MM.1S (cell line): Measurements from ENCODE around the gene FUZ.
A peak's percentile ranks its signal among the peaks of the same experiment; 100 is the strongest.

Source experiments
- DNase-seq: peaks from one replicate; pipeline ENCODE4 v3.0.0-alpha.2; 2015
- H2AFZ ChIP-seq: fragments of 300-600 bp; sonication (generic); 2 replicates; pipeline ENCODE4 v1.6.0; 2016; ENCODE audit warnings: antibody characterized with exemption, low read length
- H3F3A ChIP-seq: fragments of 300-600 bp; sonication (generic); 2 replicates; pipeline ENCODE4 v1.6.1; 2016; ENCODE audit warnings: mild to moderate bottlenecking, antibody characterized with exemption, low read length, moderate library complexity, mixed read lengths; ENCODE audit not compliant: insufficient read depth
- H3K27ac ChIP-seq: fragments of 300-600 bp; sonication (generic); 2 replicates; pipeline ENCODE4 v1.5.1; 2016; ENCODE audit warnings: mild to moderate bottlenecking, low read length
- H3K27me3 ChIP-seq: fragments of 300-600 bp; sonication (generic); replicated peaks from 2 replicates; pipeline ENCODE4 v1.6.0; 2016; ENCODE audit warnings: low read length; ENCODE audit not compliant: insufficient read depth
- H3K36me3 ChIP-seq: fragments of 300-600 bp; sonication (generic); replicated peaks from 2 replicates; pipeline ENCODE4 v1.6.1; 2016; ENCODE audit warnings: mild to moderate bottlenecking, low read length, mixed read lengths; ENCODE audit not compliant: insufficient read depth
- H3K4me1 ChIP-seq: fragments of 300-600 bp; sonication (generic); 2 replicates; pipeline ENCODE4 v1.6.1; 2016; ENCODE audit warnings: low read length, mixed read lengths
- H3K4me2 ChIP-seq: fragments of 300-600 bp; sonication (generic); 2 replicates; pipeline ENCODE4 v1.6.0; 2016; ENCODE audit warnings: low read depth, low read length
- H3K4me3 ChIP-seq: fragments of 300-600 bp; sonication (generic); 2 replicates; pipeline ENCODE4 v1.5.1; 2016; ENCODE audit warnings: low read length, mixed read lengths
- H3K79me2 ChIP-seq: fragments of 300-600 bp; sonication (generic); 2 replicates; pipeline ENCODE4 v1.6.1; 2016; ENCODE audit warnings: mixed run types, low read length, mixed read lengths
- H3K9ac ChIP-seq: fragments of 300-600 bp; sonication (generic); 2 replicates; pipeline ENCODE4 v1.6.1; 2016; ENCODE audit warnings: low read length, mixed read lengths
- H3K9me2 ChIP-seq: fragments of 300-600 bp; sonication (generic); replicated peaks from 2 replicates; pipeline ENCODE4 v1.6.1; 2016; ENCODE audit warnings: mild to moderate bottlenecking, low read length, mixed read lengths; ENCODE audit not compliant: insufficient read depth
- H3K9me3 ChIP-seq: fragments of 300-600 bp; sonication (generic); replicated peaks from 2 replicates; pipeline ENCODE4 v1.6.1; 2016; ENCODE audit warnings: mild to moderate bottlenecking, low read length, mixed read lengths; ENCODE audit not compliant: insufficient read depth
- H4K20me1 ChIP-seq: fragments of 300-600 bp; sonication (generic); 2 replicates; pipeline ENCODE4 v1.6.1; 2016; ENCODE audit warnings: mild to moderate bottlenecking, low read length, moderate library complexity, mixed read lengths; ENCODE audit not compliant: insufficient read depth
- CTCF ChIP-seq: fragments of 300-600 bp; sonication (generic); IDR thresholded peaks from 2 replicates; pipeline ENCODE4 v1.5.1; 2016; ENCODE audit warnings: antibody characterized with exemption, low read length, mixed read lengths
- EZH2 ChIP-seq: fragments of 300-600 bp; sonication (generic); optimal IDR thresholded peaks from 2 replicates; pipeline ENCODE3; 2017; ENCODE audit warnings: low read depth, mild to moderate bottlenecking, antibody characterized with exemption, low read length, mixed read lengths
- EZH2phosphoT487 ChIP-seq: fragments of 300-600 bp; sonication (generic); IDR thresholded peaks from 2 replicates; pipeline ENCODE4 v1.6.1; 2018; ENCODE audit warnings: antibody characterized with exemption, low read length

The FUZ gene

GRCh38 chr19:49809941-49810389 lies 3.1 kb downstream of the FUZ start:
- Histone ChIP-seq H3K27ac (peak overlapping the region; percentile 74; the same call in 1 of the 2 replicates), H3K4me3 (peak overlapping the region; percentile 84)

GRCh38 chr19:49809160-49809940 lies 3.7 kb downstream of the FUZ start:
- H3K4me2 ChIP-seq = peak overlapping the region; percentile 92
- TF ChIP-seq CTCF (peak; percentile 39), EZH2phosphoT487 (no peak)

More at GRCh38 chr19:49809941-49810389, 3.1 kb downstream of the FUZ start:
- Histone ChIP-seq H3K9me2 (no peaks in the 10 kb centered on the region), H3F3A (peaks cover 11% of the 10 kb centered on the region; the same call in 1 of the 2 replicates), H3K27me3 (no peaks in the 10 kb centered on the region), H4K20me1 (no peaks in the 10 kb centered on the region), H3K4me2 (peak overlapping the region; percentile 92), H3K9me3 (no peaks in the 10 kb centered on the region), H2AFZ (peak overlapping the region; percentile 68), H3K4me1 (peaks cover 14% of the 10 kb centered on the region), H3K9ac (peak overlapping the region; percentile 71; the same call in 1 of the 2 replicates), H3K79me2 (no peaks in the 10 kb centered on the region), H3K36me3 (no peaks in the 10 kb centered on the region)
- DNase-seq = no peak
- TF ChIP-seq EZH2 (no peak), EZH2phosphoT487 (no peak), CTCF (no peak)

GRCh38 chr19:49808711-49809159 lies 4.4 kb downstream of the FUZ start:
- peak; percentile 89 for DNase-seq
- Histone ChIP-seq H3K9me3 (no peaks in the 10 kb centered on the region), H3F3A (peaks cover 11% of the 10 kb centered on the region; the same call in 1 of the 2 replicates), H3K4me2 (peak overlapping the region; percentile 92), H3K27me3 (no peaks in the 10 kb centered on the region), H4K20me1 (no peaks in the 10 kb centered on the region), H3K9me2 (no peaks in the 10 kb centered on the region), H3K9ac (peak overlapping the region; percentile 71), H3K79me2 (no peaks in the 10 kb centered on the region), H3K36me3 (no peaks in the 10 kb centered on the region), H3K4me1 (peaks cover 9% of the 10 kb centered on the region), H2AFZ (peak overlapping the region; percentile 68), H3K27ac (peak overlapping the region; percentile 74; the same call in 1 of the 2 replicates), H3K4me3 (peak overlapping the region; percentile 84)
- TF ChIP-seq CTCF = no peak
- TF ChIP-seq EZH2 = no peak
- no peak for TF ChIP-seq EZH2phosphoT487

More at GRCh38 chr19:49809160-49809940, 3.7 kb downstream of the FUZ start:
- Histone ChIP-seq H4K20me1 (no peaks in the 10 kb centered on the region), H3K4me3 (peak overlapping the region; percentile 84), H3K9me3 (no peaks in the 10 kb centered on the region), H3K79me2 (no peaks in the 10 kb centered on the region), H3K36me3 (no peaks in the 10 kb centered on the region), H2AFZ (peak overlapping the region; percentile 68), H3K27me3 (no peaks in the 10 kb centered on the region), H3F3A (peaks cover 11% of the 10 kb centered on the region; the same call in 1 of the 2 replicates), H3K9me2 (no peaks in the 10 kb centered on the region), H3K27ac (peak overlapping the region; percentile 74), H3K9ac (peak overlapping the region; percentile 71), H3K4me1 (peaks cover 14% of the 10 kb centered on the region)
- DNase-seq = peak; percentile 54
